Cardiac septum (tissue), 1 donor: Measurements from ENCODE around the gene OR1E1. TPM values are rescaled to one million over a fixed set of nuclear protein-coding genes. Genes with fewer than 3 reads are reported as not detected.

Experiments
- total RNA-seq: library from RNA; stranded (reverse); fragmentation: NEBNext Ultra II Directional; extraction: Animal tissue kit (Norgen Biotek cat#: 25700); gene quantifications from one replicate; pipeline ENCODE4 v1.2.1, GENCODE V29; 2021
- donor health status: DM: no; HTN: no; CAD: no.

The OR1E1 gene
- total RNA-seq, 1 donor from 2014 or later: not detected

Other genes with a start within 250 kb of the OR1E1 start
- not detected for gene OR1A2, start 200.9 kb downstream of the OR1E1 start, total RNA-seq
- not detected for gene OR1A1, start 190.7 kb downstream of the OR1E1 start, total RNA-seq
- not detected for gene OR3A1, start 100.0 kb downstream of the OR1E1 start, total RNA-seq
- gene OR3A2, start 12.1 kb downstream of the OR1E1 start, total RNA-seq: not detected
- not detected for gene OR3A3, start 13.0 kb upstream of the OR1E1 start, total RNA-seq
- not detected for gene OR1E2, start 35.4 kb upstream of the OR1E1 start, total RNA-seq
- gene SPATA22, start 73.4 kb upstream of the OR1E1 start, total RNA-seq: not detected
- gene ASPA, start 77.6 kb upstream of the OR1E1 start, total RNA-seq: 0.94 TPM
- 1.0 TPM for gene TRPV3, start 159.4 kb upstream of the OR1E1 start, total RNA-seq
- 4.8 TPM for gene TRPV1, start 211.0 kb upstream of the OR1E1 start, total RNA-seq
- gene SHPK, start 237.8 kb upstream of the OR1E1 start, total RNA-seq: 4.8 TPM
- 6.4 TPM for gene CTNS, start 238.3 kb upstream of the OR1E1 start, total RNA-seq